B cell (primary cell): ENCODE measurements around the gene TBX21. TPM values are rescaled to one million over a fixed set of nuclear protein-coding genes. Genes with fewer than 3 reads are reported as not detected.

Source experiments
- ATAC-seq: fragments of 200-7000 bp; cut with Tn5 transposase; one replicate; pipeline ENCODE4 v1.10.0; 2021; ENCODE audit warnings: low read depth, mild to moderate bottlenecking, moderate number of reproducible peaks, moderate library complexity
- CTCF ChIA-PET: fragments of 350-600 bp; sonication (Branson Sonifier 250); formaldehyde crosslinking; loops from one replicate; lab custom pipeline; 2021; ENCODE audit warnings: antibody characterized with exemption, inconsistent platforms; lab: Charles Lee
- POLR2A ChIA-PET: fragments of 350-600 bp; sonication (Branson Sonifier 250); formaldehyde crosslinking; loops from one replicate; lab custom pipeline; 2021; ENCODE audit warnings: antibody characterized with exemption; lab: Charles Lee
- DNase-seq: peaks from one replicate; pipeline ENCODE4 v3.0.0; 2013
- H2AFZ ChIP-seq: 2 replicates; pipeline ENCODE4 v1.6.1; 2012; ENCODE audit warnings: mild to moderate bottlenecking, low read depth, low read length; ENCODE audit not compliant: insufficient read depth, poor library complexity, severe bottlenecking
- H3K27ac ChIP-seq, 2 donors: 1 replicate in 1 of 2; 2 replicates in 1 of 2; pipeline ENCODE4 v1.5.1; 2012 to 2013; ENCODE audit warnings: low read length in 2 of 2, mild to moderate bottlenecking in 2 of 2, moderate library complexity in 1 of 2
- H3K27me3 ChIP-seq, 4 experiments: fragments of 200-600 bp in 1 of 4; sonication (generic) in 1 of 4; replicated peaks in 1 of 4; 1 replicate in 2 of 4; 2 replicates in 2 of 4; pipeline versions ENCODE4 v1.6.1 to v1.7.0; 2013 to 2016; ENCODE audit warnings: low read length in 3 of 4, mild to moderate bottlenecking in 2 of 4, mixed read lengths in 1 of 4, moderate library complexity in 1 of 4; ENCODE audit not compliant: insufficient read depth in 4 of 4, control insufficient read depth in 3 of 4; ENCODE audit errors: control extremely low read depth in 1 of 4
- H3K36me3 ChIP-seq, 2 experiments: replicated peaks in 1 of 2; 1 replicate in 1 of 2; 2 replicates in 1 of 2; pipeline versions ENCODE4 v1.6.1 to v1.7.1; 2013; ENCODE audit warnings: low read length in 1 of 2; ENCODE audit not compliant: insufficient read depth in 2 of 2, control insufficient read depth in 1 of 2; ENCODE audit errors: control extremely low read depth in 1 of 2, extremely low read depth in 1 of 2
- H3K4me1 ChIP-seq, 2 donors: fragments of 200-600 bp in 1 of 2; sonication (generic) in 1 of 2; 1 replicate in 1 of 2; 2 replicates in 1 of 2; pipeline versions ENCODE4 v1.5.1 to v1.6.1; 2013 to 2017; ENCODE audit warnings: low read length in 2 of 2; ENCODE audit not compliant: control insufficient read depth in 2 of 2, insufficient read depth in 2 of 2
- H3K4me2 ChIP-seq: replicated peaks from 2 replicates; pipeline ENCODE3; 2012; ENCODE audit warnings: mild to moderate bottlenecking, low read depth, low read length; ENCODE audit not compliant: poor library complexity, severe bottlenecking
- H3K4me3 ChIP-seq, 5 experiments: fragments of 200-600 bp in 1 of 5; sonication (generic) in 1 of 5; 1 replicate in 3 of 5; 2 replicates in 2 of 5; pipeline versions ENCODE4 v1.5.1 to v1.7.0; 2011 to 2016; ENCODE audit warnings: low read length in 4 of 5, mild to moderate bottlenecking in 4 of 5, low read depth in 2 of 5, control low read depth in 1 of 5, moderate library complexity in 1 of 5; ENCODE audit not compliant: insufficient read depth in 1 of 5; ENCODE audit errors: control extremely low read depth in 1 of 5, extremely low read depth in 1 of 5
- H3K79me2 ChIP-seq: fragments of 200-600 bp; sonication (generic); one replicate; pipeline ENCODE4 v1.6.0; 2016; ENCODE audit warnings: low read length; ENCODE audit not compliant: control insufficient read depth, insufficient read depth
- H3K9ac ChIP-seq: fragments of 200-600 bp; sonication (generic); 2 replicates; pipeline ENCODE4 v1.6.1; 2017; ENCODE audit warnings: mild to moderate bottlenecking, low read length, moderate library complexity
- H3K9me3 ChIP-seq, 3 donors: one replicate each; pipeline versions ENCODE4 v1.6.1 to v1.7.1; 2013; ENCODE audit warnings: low read length in 2 of 3; ENCODE audit not compliant: control insufficient read depth in 2 of 3, insufficient read depth in 1 of 3; ENCODE audit errors: control extremely low read depth in 1 of 3
- H4K20me1 ChIP-seq: 2 replicates; pipeline ENCODE4 v1.6.0; 2012; ENCODE audit warnings: mild to moderate bottlenecking, low read length; ENCODE audit not compliant: insufficient read depth, control insufficient read depth, poor library complexity, severe bottlenecking
- H3K27ac Mint-ChIP-seq: one replicate; pipeline ENCODE4 v1.8.0; 2021; ENCODE audit warnings: mixed read lengths
- H3K27me3 Mint-ChIP-seq: one replicate; pipeline ENCODE4 v1.8.0; 2021; ENCODE audit warnings: mixed read lengths
- H3K4me1 Mint-ChIP-seq: one replicate; pipeline ENCODE4 v1.8.0; 2021; ENCODE audit warnings: mixed read lengths
- H3K4me3 Mint-ChIP-seq: one replicate; pipeline ENCODE4 v1.8.0; 2021; ENCODE audit warnings: mixed read lengths
- H3K9me3 Mint-ChIP-seq: one replicate; pipeline ENCODE4 v1.8.0; 2022; ENCODE audit warnings: mixed read lengths; ENCODE audit not compliant: insufficient read depth
- EZH2 ChIP-seq: IDR thresholded peaks from 2 replicates; pipeline ENCODE4 v1.6.1; 2012; ENCODE audit warnings: borderline replicate concordance, low read depth, mild to moderate bottlenecking, moderate library complexity, low read length; ENCODE audit not compliant: insufficient read depth, poor library complexity, severe bottlenecking
- WGBS: methylation state at CpG from one replicate; pipeline ENCODE4 v1.1.5; 2013; ENCODE audit warnings: missing lambda C conversion rate; ENCODE audit not compliant: insufficient coverage; 5-methylcytosine and 5-hydroxymethylcytosine counted together
- intact Hi-C: fragments of 100-400 bp; cut with micrococcal nuclease; formaldehyde crosslinking; loops from one replicate; pipeline ENCODE4 v1.10.0; 2022
- polyA plus RNA-seq: library from polyadenylated mRNA; depleted of rRNA; stranded (reverse); fragments of >200 nt; gene quantifications from 2 replicates; pipeline ENCODE4 v1.2.3, GENCODE V29; 2012
- total RNA-seq, 2 donors: library from RNA; stranded (reverse); fragments of 120-200 nt in 1 of 2; gene quantifications; 1 replicate in 1 of 2; 2 replicates in 1 of 2; pipeline versions ENCODE4 v1.2.3 to v1.2.4, GENCODE V29; 2013 to 2022
- TF ChIP-seq, protein P1 (sequence below): fragments of 200-600 bp; IDR thresholded peaks from one replicate; pipeline ENCODE4 v1.8.0; 2022; ENCODE audit warnings: antibody characterized with exemption, mild to moderate bottlenecking

TBX21 gene
- total and polyA plus RNA-seq, 2 donors (not counting 1 experiment from before 2014, with no cell fraction given), result 10.8 TPM

GRCh38 chr17:47744168-47745036 lies 11.4 kb downstream of the TBX21 start:
- ChIA-PET CTCF (interaction anchor here (1.1 to 8.6 kb wide), 7 partner anchors 9 to 124 kb away, joined by 3 to 108 read pairs (median 5); partner anchors contain the start of gene TBX21), POLR2A (no interaction called here)
- peaks cover 9 to 12% of the 10 kb centered on the region in 2 donors for H3K4me1 ChIP-seq
- H3K4me3 ChIP-seq, result no peak overlapping the region
- H3K79me2 ChIP-seq, result peaks cover 12% of the 10 kb centered on the region
- H3K36me3 ChIP-seq, result peaks cover 0 to 2% of the 10 kb centered on the region in 2 experiments
- Mint-ChIP-seq H3K27ac (no peak overlapping the region), H3K4me1 (peaks cover 20% of the 10 kb centered on the region), H3K4me3 (no peak overlapping the region), H3K9me3 (no peaks in the 10 kb centered on the region), H3K27me3 (peaks cover 8% of the 10 kb centered on the region)
- no peak overlapping the region for H3K9ac ChIP-seq
- no peaks in the 10 kb centered on the region for H4K20me1 ChIP-seq
- no peak for DNase-seq
- H3K4me2 ChIP-seq, result no peak overlapping the region
- WGBS, result 49% methylated on average over 15 of the region's 22 CpGs
- intact Hi-C loops, result no loop called here
- peaks cover 0 to 4% (median 0%) of the 10 kb centered on the region in 4 experiments for H3K27me3 ChIP-seq
- no peak overlapping the region for H2AFZ ChIP-seq
- ATAC-seq, result no peak
- no peak for TF ChIP-seq EZH2
- TF ChIP-seq, protein P1, sequence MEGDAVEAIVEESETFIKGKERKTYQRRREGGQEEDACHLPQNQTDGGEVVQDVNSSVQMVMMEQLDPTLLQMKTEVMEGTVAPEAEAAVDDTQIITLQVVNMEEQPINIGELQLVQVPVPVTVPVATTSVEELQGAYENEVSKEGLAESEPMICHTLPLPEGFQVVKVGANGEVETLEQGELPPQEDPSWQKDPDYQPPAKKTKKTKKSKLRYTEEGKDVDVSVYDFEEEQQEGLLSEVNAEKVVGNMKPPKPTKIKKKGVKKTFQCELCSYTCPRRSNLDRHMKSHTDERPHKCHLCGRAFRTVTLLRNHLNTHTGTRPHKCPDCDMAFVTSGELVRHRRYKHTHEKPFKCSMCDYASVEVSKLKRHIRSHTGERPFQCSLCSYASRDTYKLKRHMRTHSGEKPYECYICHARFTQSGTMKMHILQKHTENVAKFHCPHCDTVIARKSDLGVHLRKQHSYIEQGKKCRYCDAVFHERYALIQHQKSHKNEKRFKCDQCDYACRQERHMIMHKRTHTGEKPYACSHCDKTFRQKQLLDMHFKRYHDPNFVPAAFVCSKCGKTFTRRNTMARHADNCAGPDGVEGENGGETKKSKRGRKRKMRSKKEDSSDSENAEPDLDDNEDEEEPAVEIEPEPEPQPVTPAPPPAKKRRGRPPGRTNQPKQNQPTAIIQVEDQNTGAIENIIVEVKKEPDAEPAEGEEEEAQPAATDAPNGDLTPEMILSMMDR, result no peak
- H3K27ac ChIP-seq, result no peak overlapping the region
- H3K9me3 ChIP-seq, result no peaks in the 10 kb centered on the region

DNA sequence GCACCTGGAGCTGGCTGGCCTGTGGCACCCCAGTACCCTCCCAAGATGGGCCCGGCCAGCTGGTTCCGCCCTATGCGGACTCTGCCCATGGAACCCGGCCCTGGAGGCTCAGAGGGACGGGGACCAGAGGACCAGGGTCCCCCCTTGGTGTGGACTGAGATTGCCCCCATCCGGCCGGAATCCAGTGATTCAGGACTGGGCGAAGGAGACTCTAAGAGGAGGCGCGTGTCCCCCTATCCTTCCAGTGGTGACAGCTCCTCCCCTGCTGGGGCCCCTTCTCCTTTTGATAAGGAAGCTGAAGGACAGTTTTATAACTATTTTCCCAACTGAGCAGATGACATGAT lies 12.0 kb downstream of the TBX21 start:
- DNase-seq (no peak), ATAC-seq (no peak)
- Histone ChIP-seq H3K79me2 (peaks cover 12% of the 10 kb centered on the region), H3K36me3 (peaks cover 0 to 2% of the 10 kb centered on the region in 2 experiments), H4K20me1 (no peaks in the 10 kb centered on the region), H3K4me3 (no peak overlapping the region), H3K4me1 (peaks cover 12 to 15% of the 10 kb centered on the region in 2 donors), H3K4me2 (no peak overlapping the region), H2AFZ (no peak overlapping the region), H3K27me3 (peaks cover 0 to 4% (median 0%) of the 10 kb centered on the region in 4 experiments), H3K9me3 (no peaks in the 10 kb centered on the region), H3K9ac (no peak overlapping the region), H3K27ac (no peak overlapping the region)
- TF ChIP-seq EZH2, result no peak
- TF ChIP-seq, protein P1, result no peak
- H3K4me3 Mint-ChIP-seq, result no peak overlapping the region
- CTCF ChIA-PET, result interaction anchor here (1.1 to 8.6 kb wide), 6 partner anchors 10 to 125 kb away, joined by 3 to 108 read pairs (median 5); partner anchors contain the start of gene TBX21
- WGBS, result 61% methylated on average over 7 of the region's 10 CpGs
- POLR2A ChIA-PET, result interaction anchor here (0.6 kb wide), 1 partner anchor 48 kb away, joined by 6 read pairs; no protein-coding TSS in a partner anchor
- peaks cover 25% of the 10 kb centered on the region for H3K4me1 Mint-ChIP-seq
- H3K27ac Mint-ChIP-seq, result no peak overlapping the region
- intact Hi-C loops, result no loop called here
- no peaks in the 10 kb centered on the region for H3K9me3 Mint-ChIP-seq
- peaks cover 8% of the 10 kb centered on the region for H3K27me3 Mint-ChIP-seq
